ENCODE results near the gene OTOA.
"Not testable (repeated sequence)": the region's sequence is repeated elsewhere in the genome, so short reads cannot be mapped to it uniquely, and the experiment has no call there.

The OTOA gene

GRCh38 chr16:21684199-21684598 is 20.4 kb downstream of the OTOA start:
- H3K9ac ChIP-seq (ENCODE audit: low read length), result no peak overlapping the region
- no peaks in the 10 kb centered on the region for H3K4me1 ChIP-seq (ENCODE audit: control insufficient read depth, insufficient read depth, low read length)
- H3K27me3 ChIP-seq (ENCODE audit: control insufficient read depth, insufficient read depth, low read length), result peaks cover 4% of the 10 kb centered on the region; the same call in 1 of the 2 replicates
- H3K9me3 ChIP-seq (ENCODE audit: control insufficient read depth, insufficient read depth, low read depth, low read length), result peaks cover 4% of the 10 kb centered on the region; the same call in 1 of the 2 replicates
- no peak overlapping the region for H3K27ac ChIP-seq (ENCODE audit: low read depth, low read length)
- H3K36me3 ChIP-seq (ENCODE audit: control insufficient read depth, insufficient read depth, low read length), result no peaks in the 10 kb centered on the region
- H3K4me3 ChIP-seq (ENCODE audit: low read depth, low read length), result no peak overlapping the region

- Histone ChIP-seq H3K4me1 (ENCODE audit: control insufficient read depth, insufficient read depth, low read length) (no peaks in the 10 kb centered on the region), H3K27ac (ENCODE audit: low read depth, low read length) (no peak overlapping the region), H3K4me3 (ENCODE audit: low read depth, low read length) (no peak overlapping the region), H3K27me3 (ENCODE audit: control insufficient read depth, insufficient read depth, low read length) (peaks cover 4% of the 10 kb centered on the region; the same call in 1 of the 2 replicates), H3K9ac (ENCODE audit: low read length) (no peak overlapping the region), H3K9me3 (ENCODE audit: control insufficient read depth, insufficient read depth, low read depth, low read length) (peaks cover 4% of the 10 kb centered on the region; the same call in 1 of the 2 replicates), H3K36me3 (ENCODE audit: control insufficient read depth, insufficient read depth, low read length) (no peaks in the 10 kb centered on the region)
Observed at GRCh38 chr16:21685034-21685455, 21.3 kb downstream of the OTOA start.

- no peak overlapping the region for H3K27ac ChIP-seq (ENCODE audit: low read depth, low read length)
- peaks cover 4% of the 10 kb centered on the region; the same call in 1 of the 2 replicates for H3K9me3 ChIP-seq (ENCODE audit: control insufficient read depth, insufficient read depth, low read depth, low read length)
- no peaks in the 10 kb centered on the region for H3K4me1 ChIP-seq (ENCODE audit: control insufficient read depth, insufficient read depth, low read length)
- H3K9ac ChIP-seq (ENCODE audit: low read length), result no peak overlapping the region
- no peaks in the 10 kb centered on the region for H3K36me3 ChIP-seq (ENCODE audit: control insufficient read depth, insufficient read depth, low read length)
- no peaks in the 10 kb centered on the region for H3K27me3 ChIP-seq (ENCODE audit: control insufficient read depth, insufficient read depth, low read length)
- no peak overlapping the region for H3K4me3 ChIP-seq (ENCODE audit: low read depth, low read length)
Observed at GRCh38 chr16:21689107-21689506, 25.3 kb downstream of the OTOA start.

GRCh38 chr16:21690967-21691366 is 27.2 kb downstream of the OTOA start:
- H3K27ac ChIP-seq (ENCODE audit: low read depth, low read length); H3K27me3 ChIP-seq (ENCODE audit: control insufficient read depth, insufficient read depth, low read length); H3K4me3 ChIP-seq (ENCODE audit: low read depth, low read length); H3K36me3 ChIP-seq (ENCODE audit: control insufficient read depth, insufficient read depth, low read length); H3K9me3 ChIP-seq (ENCODE audit: control insufficient read depth, insufficient read depth, low read depth, low read length); H3K4me1 ChIP-seq (ENCODE audit: control insufficient read depth, insufficient read depth, low read length); H3K9ac ChIP-seq (ENCODE audit: low read length): not testable (repeated sequence)

GRCh38 chr16:21694609-21695008 is 30.8 kb downstream of the OTOA start:
- no peak overlapping the region for H3K9ac ChIP-seq (ENCODE audit: low read length)
- no peak overlapping the region for H3K27ac ChIP-seq (ENCODE audit: low read depth, low read length)
- no peaks in the 10 kb centered on the region for H3K27me3 ChIP-seq (ENCODE audit: control insufficient read depth, insufficient read depth, low read length)
- H3K4me1 ChIP-seq (ENCODE audit: control insufficient read depth, insufficient read depth, low read length), result no peaks in the 10 kb centered on the region
- H3K4me3 ChIP-seq (ENCODE audit: low read depth, low read length), result no peak overlapping the region
- H3K36me3 ChIP-seq (ENCODE audit: control insufficient read depth, insufficient read depth, low read length), result no peaks in the 10 kb centered on the region
- no peaks in the 10 kb centered on the region for H3K9me3 ChIP-seq (ENCODE audit: control insufficient read depth, insufficient read depth, low read depth, low read length)

GRCh38 chr16:21697032-21697431 is 33.3 kb downstream of the OTOA start:
- Histone ChIP-seq H3K9me3 (ENCODE audit: control insufficient read depth, insufficient read depth, low read depth, low read length) (no peaks in the 10 kb centered on the region), H3K27ac (ENCODE audit: low read depth, low read length) (no peak overlapping the region), H3K36me3 (ENCODE audit: control insufficient read depth, insufficient read depth, low read length) (no peaks in the 10 kb centered on the region), H3K27me3 (ENCODE audit: control insufficient read depth, insufficient read depth, low read length) (no peaks in the 10 kb centered on the region), H3K4me1 (ENCODE audit: control insufficient read depth, insufficient read depth, low read length) (no peaks in the 10 kb centered on the region), H3K9ac (ENCODE audit: low read length) (no peak overlapping the region), H3K4me3 (ENCODE audit: low read depth, low read length) (no peak overlapping the region)

GRCh38 chr16:21698169-21699032 is 34.6 kb downstream of the OTOA start:
- H3K4me3 ChIP-seq (ENCODE audit: low read depth, low read length), result no peak overlapping the region
- H3K4me1 ChIP-seq (ENCODE audit: control insufficient read depth, insufficient read depth, low read length), result no peaks in the 10 kb centered on the region
- no peak overlapping the region for H3K9ac ChIP-seq (ENCODE audit: low read length)
- H3K27ac ChIP-seq (ENCODE audit: low read depth, low read length), result no peak overlapping the region
- no peaks in the 10 kb centered on the region for H3K36me3 ChIP-seq (ENCODE audit: control insufficient read depth, insufficient read depth, low read length)
- H3K9me3 ChIP-seq (ENCODE audit: control insufficient read depth, insufficient read depth, low read depth, low read length), result no peaks in the 10 kb centered on the region
- no peaks in the 10 kb centered on the region for H3K27me3 ChIP-seq (ENCODE audit: control insufficient read depth, insufficient read depth, low read length)

- H3K9ac ChIP-seq (ENCODE audit: low read length), result no peak overlapping the region
- H3K27me3 ChIP-seq (ENCODE audit: control insufficient read depth, insufficient read depth, low read length), result no peaks in the 10 kb centered on the region
- H3K27ac ChIP-seq (ENCODE audit: low read depth, low read length), result no peak overlapping the region
- H3K9me3 ChIP-seq (ENCODE audit: control insufficient read depth, insufficient read depth, low read depth, low read length), result no peaks in the 10 kb centered on the region
- H3K36me3 ChIP-seq (ENCODE audit: control insufficient read depth, insufficient read depth, low read length), result no peaks in the 10 kb centered on the region
- H3K4me1 ChIP-seq (ENCODE audit: control insufficient read depth, insufficient read depth, low read length), result no peaks in the 10 kb centered on the region
- H3K4me3 ChIP-seq (ENCODE audit: low read depth, low read length), result no peak overlapping the region
Observed at GRCh38 chr16:21701271-21701670, 37.5 kb downstream of the OTOA start.

GRCh38 chr16:21702276-21702675 is 38.5 kb downstream of the OTOA start:
- Histone ChIP-seq H3K4me1 (ENCODE audit: control insufficient read depth, insufficient read depth, low read length) (no peaks in the 10 kb centered on the region), H3K9ac (ENCODE audit: low read length) (no peak overlapping the region), H3K36me3 (ENCODE audit: control insufficient read depth, insufficient read depth, low read length) (no peaks in the 10 kb centered on the region), H3K27me3 (ENCODE audit: control insufficient read depth, insufficient read depth, low read length) (no peaks in the 10 kb centered on the region), H3K9me3 (ENCODE audit: control insufficient read depth, insufficient read depth, low read depth, low read length) (no peaks in the 10 kb centered on the region), H3K27ac (ENCODE audit: low read depth, low read length) (no peak overlapping the region), H3K4me3 (ENCODE audit: low read depth, low read length) (no peak overlapping the region)

GRCh38 chr16:21703156-21703555 is 39.4 kb downstream of the OTOA start:
- Histone ChIP-seq H3K4me1 (ENCODE audit: control insufficient read depth, insufficient read depth, low read length) (no peaks in the 10 kb centered on the region), H3K27me3 (ENCODE audit: control insufficient read depth, insufficient read depth, low read length) (no peaks in the 10 kb centered on the region), H3K4me3 (ENCODE audit: low read depth, low read length) (no peak overlapping the region)

GRCh38 chr16:21703589-21704174 is 39.9 kb downstream of the OTOA start:
- Histone ChIP-seq H3K9ac (ENCODE audit: low read length) (no peak overlapping the region), H3K27ac (ENCODE audit: low read depth, low read length) (no peak overlapping the region), H3K4me3 (ENCODE audit: low read depth, low read length) (no peak overlapping the region), H3K27me3 (ENCODE audit: control insufficient read depth, insufficient read depth, low read length) (no peaks in the 10 kb centered on the region), H3K9me3 (ENCODE audit: control insufficient read depth, insufficient read depth, low read depth, low read length) (no peaks in the 10 kb centered on the region), H3K36me3 (ENCODE audit: control insufficient read depth, insufficient read depth, low read length) (no peaks in the 10 kb centered on the region), H3K4me1 (ENCODE audit: control insufficient read depth, insufficient read depth, low read length) (no peaks in the 10 kb centered on the region)

More at GRCh38 chr16:21703156-21703555, 39.4 kb downstream of the OTOA start:
- Histone ChIP-seq H3K9me3 (ENCODE audit: control insufficient read depth, insufficient read depth, low read depth, low read length) (no peaks in the 10 kb centered on the region), H3K9ac (ENCODE audit: low read length) (no peak overlapping the region), H3K36me3 (ENCODE audit: control insufficient read depth, insufficient read depth, low read length) (no peaks in the 10 kb centered on the region), H3K27ac (ENCODE audit: low read depth, low read length) (no peak overlapping the region)
